Measurements from ENCODE around the gene RAB34. TPM values are rescaled to one million over a fixed set of nuclear protein-coding genes. Genes with fewer than 3 reads are reported as not detected.

The RAB34 gene
- total and polyA plus RNA-seq, 9 of the 15 experiments (the other 6 are each of a cell fraction or from before 2014, with no cell fraction given): 0.07 to 3.8 (median 0.46) TPM; not detected in 1

DNA sequence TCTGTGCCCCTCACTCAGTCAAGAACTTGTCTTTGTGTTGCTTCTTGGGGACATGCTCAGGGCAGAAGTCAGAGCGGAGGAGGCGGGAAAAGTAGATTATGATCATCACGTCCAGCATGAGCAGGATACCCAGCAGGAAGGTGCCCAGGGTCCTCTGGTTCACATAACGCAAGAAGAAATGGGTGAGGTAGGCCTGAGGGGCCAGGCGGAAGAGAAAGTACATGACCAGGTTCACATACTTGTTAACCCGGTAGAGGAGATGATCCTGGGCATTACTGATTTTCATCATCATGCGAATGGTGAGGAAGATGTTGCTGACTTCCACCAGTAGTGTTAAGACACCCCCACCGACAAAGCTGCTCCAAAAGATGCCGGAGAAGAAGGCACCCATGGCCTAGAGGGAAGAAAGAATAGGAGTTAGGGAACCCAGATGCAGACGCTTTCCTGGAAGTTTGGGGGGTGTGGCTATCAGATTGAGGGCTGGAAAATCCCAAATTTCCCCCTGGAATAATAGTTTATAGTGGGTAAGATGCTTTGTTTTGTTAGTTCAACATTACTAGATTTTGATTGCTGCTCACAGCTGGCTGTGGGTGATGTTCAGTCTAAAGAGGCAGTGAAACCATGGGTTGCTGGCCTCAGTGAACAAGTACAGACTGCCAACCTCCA lies 7.0 kb upstream of the RAB34 start:
- H4K20me1 ChIP-seq (replicated peaks; ENCODE audit: control insufficient read depth, insufficient read depth, low read length): peaks cover 48% of the 10 kb centered on the region
- H3K9me3 ChIP-seq (replicated peaks; ENCODE audit: control insufficient read depth, insufficient read depth, low read depth, low read length): no peaks in the 10 kb centered on the region
- in situ Hi-C loops (cut with MboI): no loop called here
- intact Hi-C loops (cut with micrococcal nuclease): loop anchor here (5.0 to 10.0 kb wide), 5 partner anchors 88 to 390 kb away; partner anchors contain the start of gene SPAG5
- 28% methylated on average over 10 of the region's 10 CpGs for WGBS (ENCODE audit: insufficient coverage, low coverage, missing lambda C conversion rate)
- no TSS peak for BruUV-seq (replicated peaks)
- H3K36me3 ChIP-seq (ENCODE audit: control insufficient read depth, insufficient read depth, low read length): peaks cover 56% of the 10 kb centered on the region
- H3K9me1 ChIP-seq (ENCODE audit: control insufficient read depth, insufficient read depth, low read length): no peaks in the 10 kb centered on the region
- H2AFZ ChIP-seq (ENCODE audit: low read depth, low read length): no peak overlapping the region
- H3K4me1 ChIP-seq (replicated peaks in 1 of 2; ENCODE audit: control insufficient read depth in 2 of 2, insufficient read depth in 2 of 2, low read length in 2 of 2): peaks cover 48 to 65% of the 10 kb centered on the region in 2 experiments
- ChIA-PET CTCF (ENCODE audit: low intra/inter-chr PET ratio) (no interaction called here), POLR2A (interaction anchor here (0.5 to 11.1 kb wide), 27 partner anchors 9 to 411 kb away, joined by 3 to 367 read pairs (median 4); partner anchors contain the start of genes BLTP2, FAM222B, PROCA1 and TRAF4)
- peaks cover 74% of the 10 kb centered on the region for H3K79me2 ChIP-seq (ENCODE audit: control insufficient read depth, insufficient read depth, low read length)
- H3K27ac ChIP-seq (ENCODE audit: extremely low read depth, low read depth, low read length): peak overlapping the region; percentile 95
- DNase-seq (ENCODE audit: extremely low read depth in 1 of 4, low spot score in 3 of 4): peak in 1 of 4 experiments; percentile 62
- H3K27me3 ChIP-seq (ENCODE audit: control insufficient read depth in 2 of 2, insufficient read depth in 2 of 2, low read length in 2 of 2): no peaks in the 10 kb centered on the region
- ATAC-seq: no peak
- peak overlapping the region; percentile 83 for H3K4me3 ChIP-seq
- H3K9ac ChIP-seq (ENCODE audit: insufficient read depth in 1 of 2, low read depth in 2 of 2, low read length in 2 of 2): peak overlapping the region; percentile 96 to 100
- FAIRE-seq: peak; percentile 35
- peak overlapping the region; percentile 99 for H3K4me2 ChIP-seq (ENCODE audit: insufficient read depth, low read length)
- TF ChIP-seq BRCA1 (IDR thresholded peaks at IDR 0.05) (no peak), BRCA1 (CRISPR knock-in tag; IDR thresholded peaks at IDR 0.05) (no peak), SRSF9 (IDR thresholded peaks at IDR 0.05; ENCODE audit: borderline replicate concordance, low read depth, low read length) (no peak), DPF2 (IDR thresholded peaks at IDR 0.05) (no peak), SMC3 (conservative IDR thresholded peaks at IDR 0.05; ENCODE audit: insufficient read depth, low read depth, low read length) (peak; percentile 4; the same call in 1 of the 2 replicates), ZNF764 (CRISPR knock-in tag; IDR thresholded peaks at IDR 0.05; ENCODE audit: low read depth) (no peak), SMAD3 (CRISPR knock-in tag; conservative IDR thresholded peaks at IDR 0.05) (0 out of 2 replicates have a peak, but pooled peaks have one; percentile 17), ZNF212 (CRISPR knock-in tag; IDR thresholded peaks at IDR 0.05) (no peak)
- TF ChIP-seq, protein P1, sequence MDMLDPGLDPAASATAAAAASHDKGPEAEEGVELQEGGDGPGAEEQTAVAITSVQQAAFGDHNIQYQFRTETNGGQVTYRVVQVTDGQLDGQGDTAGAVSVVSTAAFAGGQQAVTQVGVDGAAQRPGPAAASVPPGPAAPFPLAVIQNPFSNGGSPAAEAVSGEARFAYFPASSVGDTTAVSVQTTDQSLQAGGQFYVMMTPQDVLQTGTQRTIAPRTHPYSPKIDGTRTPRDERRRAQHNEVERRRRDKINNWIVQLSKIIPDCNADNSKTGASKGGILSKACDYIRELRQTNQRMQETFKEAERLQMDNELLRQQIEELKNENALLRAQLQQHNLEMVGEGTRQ (CRISPR knock-in tag; IDR thresholded peaks at IDR 0.05): no peak
- TF ChIP-seq, protein P2, sequence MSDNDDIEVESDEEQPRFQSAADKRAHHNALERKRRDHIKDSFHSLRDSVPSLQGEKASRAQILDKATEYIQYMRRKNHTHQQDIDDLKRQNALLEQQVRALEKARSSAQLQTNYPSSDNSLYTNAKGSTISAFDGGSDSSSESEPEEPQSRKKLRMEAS (CRISPR knock-in tag; IDR thresholded peaks at IDR 0.05): no peak
- TF ChIP-seq, protein P3, sequence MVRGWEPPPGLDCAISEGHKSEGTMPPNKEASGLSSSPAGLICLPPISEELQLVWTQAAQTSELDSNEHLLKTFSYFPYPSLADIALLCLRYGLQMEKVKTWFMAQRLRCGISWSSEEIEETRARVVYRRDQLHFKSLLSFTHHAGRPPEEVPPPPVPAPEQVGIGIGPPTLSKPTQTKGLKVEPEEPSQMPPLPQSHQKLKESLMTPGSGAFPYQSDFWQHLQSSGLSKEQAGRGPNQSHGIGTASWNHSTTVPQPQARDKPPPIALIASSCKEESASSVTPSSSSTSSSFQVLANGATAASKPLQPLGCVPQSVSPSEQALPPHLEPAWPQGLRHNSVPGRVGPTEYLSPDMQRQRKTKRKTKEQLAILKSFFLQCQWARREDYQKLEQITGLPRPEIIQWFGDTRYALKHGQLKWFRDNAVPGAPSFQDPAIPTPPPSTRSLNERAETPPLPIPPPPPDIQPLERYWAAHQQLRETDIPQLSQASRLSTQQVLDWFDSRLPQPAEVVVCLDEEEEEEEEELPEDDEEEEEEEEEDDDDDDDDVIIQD (CRISPR knock-in tag; IDR thresholded peaks at IDR 0.05): no peak
- TF ChIP-seq, protein P4, sequence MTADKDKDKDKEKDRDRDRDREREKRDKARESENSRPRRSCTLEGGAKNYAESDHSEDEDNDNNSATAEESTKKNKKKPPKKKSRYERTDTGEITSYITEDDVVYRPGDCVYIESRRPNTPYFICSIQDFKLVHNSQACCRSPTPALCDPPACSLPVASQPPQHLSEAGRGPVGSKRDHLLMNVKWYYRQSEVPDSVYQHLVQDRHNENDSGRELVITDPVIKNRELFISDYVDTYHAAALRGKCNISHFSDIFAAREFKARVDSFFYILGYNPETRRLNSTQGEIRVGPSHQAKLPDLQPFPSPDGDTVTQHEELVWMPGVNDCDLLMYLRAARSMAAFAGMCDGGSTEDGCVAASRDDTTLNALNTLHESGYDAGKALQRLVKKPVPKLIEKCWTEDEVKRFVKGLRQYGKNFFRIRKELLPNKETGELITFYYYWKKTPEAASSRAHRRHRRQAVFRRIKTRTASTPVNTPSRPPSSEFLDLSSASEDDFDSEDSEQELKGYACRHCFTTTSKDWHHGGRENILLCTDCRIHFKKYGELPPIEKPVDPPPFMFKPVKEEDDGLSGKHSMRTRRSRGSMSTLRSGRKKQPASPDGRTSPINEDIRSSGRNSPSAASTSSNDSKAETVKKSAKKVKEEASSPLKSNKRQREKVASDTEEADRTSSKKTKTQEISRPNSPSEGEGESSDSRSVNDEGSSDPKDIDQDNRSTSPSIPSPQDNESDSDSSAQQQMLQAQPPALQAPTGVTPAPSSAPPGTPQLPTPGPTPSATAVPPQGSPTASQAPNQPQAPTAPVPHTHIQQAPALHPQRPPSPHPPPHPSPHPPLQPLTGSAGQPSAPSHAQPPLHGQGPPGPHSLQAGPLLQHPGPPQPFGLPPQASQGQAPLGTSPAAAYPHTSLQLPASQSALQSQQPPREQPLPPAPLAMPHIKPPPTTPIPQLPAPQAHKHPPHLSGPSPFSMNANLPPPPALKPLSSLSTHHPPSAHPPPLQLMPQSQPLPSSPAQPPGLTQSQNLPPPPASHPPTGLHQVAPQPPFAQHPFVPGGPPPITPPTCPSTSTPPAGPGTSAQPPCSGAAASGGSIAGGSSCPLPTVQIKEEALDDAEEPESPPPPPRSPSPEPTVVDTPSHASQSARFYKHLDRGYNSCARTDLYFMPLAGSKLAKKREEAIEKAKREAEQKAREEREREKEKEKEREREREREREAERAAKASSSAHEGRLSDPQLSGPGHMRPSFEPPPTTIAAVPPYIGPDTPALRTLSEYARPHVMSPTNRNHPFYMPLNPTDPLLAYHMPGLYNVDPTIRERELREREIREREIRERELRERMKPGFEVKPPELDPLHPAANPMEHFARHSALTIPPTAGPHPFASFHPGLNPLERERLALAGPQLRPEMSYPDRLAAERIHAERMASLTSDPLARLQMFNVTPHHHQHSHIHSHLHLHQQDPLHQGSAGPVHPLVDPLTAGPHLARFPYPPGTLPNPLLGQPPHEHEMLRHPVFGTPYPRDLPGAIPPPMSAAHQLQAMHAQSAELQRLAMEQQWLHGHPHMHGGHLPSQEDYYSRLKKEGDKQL (CRISPR knock-in tag; IDR thresholded peaks at IDR 0.05; ENCODE audit: borderline replicate concordance): no peak
